ENCODE data around the gene SEC31A. TPM values are rescaled to one million over a fixed set of nuclear protein-coding genes. Genes with fewer than 3 reads are reported as not detected.
A peak's percentile ranks its signal among the peaks of the same experiment; 100 is the strongest.

SEC31A gene
- polyA plus RNA-seq, 4 donors = 95.3 to 376 (median 164) TPM

- FAIRE-seq (no peak), DNase-seq (no peak)
- peaks cover 0 to 9% (median 3%) of the 10 kb centered on the region in 3 donors for H3K36me3 ChIP-seq (ENCODE audit: control insufficient read depth in 3 of 3, insufficient read depth in 2 of 3, low read depth in 1 of 3, low read length in 3 of 3)
- H3K27ac ChIP-seq (ENCODE audit: low read depth in 1 of 3, low read length in 2 of 3) = peak overlapping the region; percentile 97 to 100 (median 99)
- 0 to 1% (median 0%) methylated on average over 14 of the region's 14 CpGs for WGBS, 3 donors
- H3K4me1 ChIP-seq (ENCODE audit: control insufficient read depth in 3 of 3, insufficient read depth in 2 of 3, low read depth in 1 of 3, low read length in 2 of 3) = peaks cover 0 to 21% (median 2%) of the 10 kb centered on the region in 3 donors
- H3K4me3 ChIP-seq (ENCODE audit: low read depth in 1 of 3, low read length in 3 of 3) = peak overlapping the region; percentile 52 to 98 (median 84)
- H3K9me3 ChIP-seq (ENCODE audit: control insufficient read depth in 2 of 2, insufficient read depth in 1 of 2, low read depth in 1 of 2, low read length in 1 of 2) = no peaks in the 10 kb centered on the region
- H3K27me3 ChIP-seq (ENCODE audit: control insufficient read depth in 3 of 3, insufficient read depth in 3 of 3, low read length in 3 of 3) = no peaks in the 10 kb centered on the region
These were observed 9.1 kb upstream of the SEC31A start for GRCh38 chr4:82900066-82900410.

DNA sequence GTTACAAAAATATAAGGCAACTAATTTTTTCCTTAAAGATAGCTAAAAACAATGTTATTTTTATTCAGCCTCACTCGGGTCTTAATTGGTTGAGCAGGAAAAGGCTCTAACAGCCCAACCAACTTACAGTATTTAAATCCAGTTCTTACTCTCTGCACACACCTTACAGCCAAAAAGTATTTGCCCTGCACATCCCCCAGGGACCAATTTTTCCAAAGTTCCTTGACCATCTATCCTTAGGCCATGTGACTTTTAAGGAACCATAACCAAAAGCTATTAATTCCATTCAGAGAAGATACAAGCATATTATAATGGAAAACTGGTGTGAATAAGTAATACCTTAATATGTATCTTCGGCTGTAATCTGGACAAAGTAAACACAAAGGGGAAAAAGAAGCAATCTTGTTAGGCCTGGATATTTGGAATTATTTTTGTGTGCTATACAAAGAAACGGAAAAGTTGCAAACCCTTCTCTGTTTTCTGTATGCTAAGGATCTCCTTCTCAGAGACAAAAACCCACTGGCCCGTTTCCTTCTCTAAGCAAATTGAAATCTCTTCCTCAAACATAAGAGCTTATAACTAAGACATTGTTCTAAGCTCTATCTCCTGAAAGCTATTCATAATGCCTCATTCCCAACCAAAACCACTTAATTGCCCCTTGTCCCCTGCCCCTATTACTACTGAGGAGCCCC is 8.6 kb upstream of the SEC31A start:
- H3K27me3 ChIP-seq (ENCODE audit: control insufficient read depth in 3 of 3, insufficient read depth in 3 of 3, low read length in 3 of 3) = no peaks in the 10 kb centered on the region
- H3K4me1 ChIP-seq (ENCODE audit: control insufficient read depth in 3 of 3, insufficient read depth in 2 of 3, low read depth in 1 of 3, low read length in 2 of 3) = peaks cover 0 to 21% (median 3%) of the 10 kb centered on the region in 3 donors
- DNase-seq (peak in 1 of 2 donors; percentile 16), FAIRE-seq (no peak)
- peak overlapping the region; percentile 52 to 98 (median 84) for H3K4me3 ChIP-seq (ENCODE audit: low read depth in 1 of 3, low read length in 3 of 3)
- peaks cover under 1 to 10% (median 3%) of the 10 kb centered on the region in 3 donors for H3K36me3 ChIP-seq (ENCODE audit: control insufficient read depth in 3 of 3, insufficient read depth in 2 of 3, low read depth in 1 of 3, low read length in 3 of 3)
- H3K27ac ChIP-seq (ENCODE audit: low read depth in 1 of 3, low read length in 2 of 3) = peak overlapping the region; percentile 97 to 100 (median 99)
- H3K9me3 ChIP-seq (ENCODE audit: control insufficient read depth in 2 of 2, insufficient read depth in 1 of 2, low read depth in 1 of 2, low read length in 1 of 2) = no peaks in the 10 kb centered on the region
- 0 to 1% (median 0%) methylated on average over 4 of the region's 4 CpGs for WGBS, 3 donors

- peak; percentile 26 for FAIRE-seq
- 16 to 24% (median 24%) methylated on average over 7 of the region's 7 CpGs for WGBS, 3 donors
- H3K27me3 ChIP-seq (ENCODE audit: control insufficient read depth in 3 of 3, insufficient read depth in 3 of 3, low read length in 3 of 3) = no peaks in the 10 kb centered on the region
These were observed 7.6 kb upstream of the SEC31A start for GRCh38 chr4:82898322-82899243.

DNA sequence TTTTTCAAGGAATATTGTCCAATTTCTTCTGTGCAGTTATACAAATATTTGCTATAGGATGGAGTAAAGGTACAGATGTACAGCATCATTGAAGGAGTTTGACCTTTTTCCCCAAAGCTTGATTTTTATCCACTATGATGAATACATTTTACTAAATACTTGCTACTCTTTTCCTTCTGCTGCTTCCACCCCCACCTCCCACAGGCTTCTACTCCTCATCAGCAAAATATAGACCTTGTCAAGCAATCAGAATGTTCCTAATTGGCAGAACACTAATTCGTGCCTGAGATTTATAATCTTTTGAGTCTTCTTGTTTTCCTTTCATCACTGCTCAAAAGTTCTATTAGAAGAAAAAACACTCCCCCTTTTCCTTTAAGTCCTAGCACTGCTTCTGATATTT is 5.8 kb upstream of the SEC31A start:
- FAIRE-seq (no peak), DNase-seq (no peak)
- H3K36me3 ChIP-seq (ENCODE audit: control insufficient read depth in 3 of 3, insufficient read depth in 2 of 3, low read depth in 1 of 3, low read length in 3 of 3) = peaks cover 5 to 14% (median 6%) of the 10 kb centered on the region in 3 donors
- H3K9me3 ChIP-seq (ENCODE audit: control insufficient read depth in 2 of 2, insufficient read depth in 1 of 2, low read depth in 1 of 2, low read length in 1 of 2) = no peaks in the 10 kb centered on the region
- no peak overlapping the region for H3K4me3 ChIP-seq (ENCODE audit: low read depth in 1 of 3, low read length in 3 of 3)
- H3K4me1 ChIP-seq (ENCODE audit: control insufficient read depth in 3 of 3, insufficient read depth in 2 of 3, low read depth in 1 of 3, low read length in 2 of 3) = peaks cover 3 to 25% (median 5%) of the 10 kb centered on the region in 3 donors
- no peak overlapping the region for H3K27ac ChIP-seq (ENCODE audit: low read depth in 1 of 3, low read length in 2 of 3)
- WGBS, 3 donors = 77 to 79% (median 78%) methylated on average over 1 of the region's 1 CpG
- H3K27me3 ChIP-seq (ENCODE audit: control insufficient read depth in 3 of 3, insufficient read depth in 3 of 3, low read length in 3 of 3) = no peaks in the 10 kb centered on the region

More at GRCh38 chr4:82898322-82899243, 7.6 kb upstream of the SEC31A start:
- peaks cover 5 to 10% (median 6%) of the 10 kb centered on the region in 3 donors for H3K36me3 ChIP-seq (ENCODE audit: control insufficient read depth in 3 of 3, insufficient read depth in 2 of 3, low read depth in 1 of 3, low read length in 3 of 3)
- H3K4me3 ChIP-seq (ENCODE audit: low read depth in 1 of 3, low read length in 3 of 3) = peak overlapping the region in 2 of 3 donors; percentile 84 to 98
- H3K27ac ChIP-seq (ENCODE audit: low read depth in 1 of 3, low read length in 2 of 3) = peak overlapping the region; percentile 58 to 100 (median 78)
- peak; percentile 64 to 78 for DNase-seq
- peaks cover 0 to 23% (median 3%) of the 10 kb centered on the region in 3 donors for H3K4me1 ChIP-seq (ENCODE audit: control insufficient read depth in 3 of 3, insufficient read depth in 2 of 3, low read depth in 1 of 3, low read length in 2 of 3)
- no peaks in the 10 kb centered on the region for H3K9me3 ChIP-seq (ENCODE audit: control insufficient read depth in 2 of 2, insufficient read depth in 1 of 2, low read depth in 1 of 2, low read length in 1 of 2)

DNA sequence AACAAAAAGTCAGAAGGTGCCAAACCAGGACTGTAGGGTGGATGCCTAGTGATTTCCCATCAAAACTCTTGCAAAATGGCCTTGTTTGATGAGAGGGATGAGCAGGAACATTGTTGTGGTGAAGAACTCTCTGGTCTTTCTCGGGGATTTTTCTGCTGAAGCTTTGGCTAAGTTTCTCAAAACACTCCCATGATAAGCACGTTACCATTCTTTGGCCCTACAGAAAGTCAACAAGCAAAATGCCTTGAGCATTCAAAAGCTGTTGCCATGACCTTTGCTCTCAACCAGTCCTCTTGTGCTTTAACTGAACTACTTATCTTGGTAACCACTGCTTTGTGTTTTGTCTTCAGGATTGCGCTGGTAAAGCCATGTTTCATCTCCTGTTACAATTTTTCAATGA is 3.0 kb upstream of the SEC31A start:
- H3K27me3 ChIP-seq (ENCODE audit: control insufficient read depth in 3 of 3, insufficient read depth in 3 of 3, low read length in 3 of 3) = no peaks in the 10 kb centered on the region
- peaks cover 3 to 22% (median 8%) of the 10 kb centered on the region in 3 donors for H3K4me1 ChIP-seq (ENCODE audit: control insufficient read depth in 3 of 3, insufficient read depth in 2 of 3, low read depth in 1 of 3, low read length in 2 of 3)
- 29 to 76% (median 54%) methylated on average over 3 of the region's 3 CpGs for WGBS, 3 donors
- DNase-seq (peak; percentile 45 to 68), FAIRE-seq (no peak)
- H3K4me3 ChIP-seq (ENCODE audit: low read depth in 1 of 3, low read length in 3 of 3) = no peak overlapping the region
- H3K9me3 ChIP-seq (ENCODE audit: control insufficient read depth in 2 of 2, insufficient read depth in 1 of 2, low read depth in 1 of 2, low read length in 1 of 2) = no peaks in the 10 kb centered on the region
- H3K27ac ChIP-seq (ENCODE audit: low read depth in 1 of 3, low read length in 2 of 3) = peak overlapping the region in 2 of 3 donors; percentile 20 to 55
- peaks cover 5 to 14% (median 6%) of the 10 kb centered on the region in 3 donors for H3K36me3 ChIP-seq (ENCODE audit: control insufficient read depth in 3 of 3, insufficient read depth in 2 of 3, low read depth in 1 of 3, low read length in 3 of 3)

- H3K4me3 ChIP-seq (ENCODE audit: low read depth in 1 of 3, low read length in 3 of 3) = no peak overlapping the region
- 11 to 57% (median 29%) methylated on average over 1 of the region's 1 CpG for WGBS, 3 donors
- H3K27ac ChIP-seq (ENCODE audit: low read depth in 1 of 3, low read length in 2 of 3) = peak overlapping the region in 2 of 3 donors; percentile 24 to 100
- DNase-seq = peak; percentile 31 to 54
- H3K9me3 ChIP-seq (ENCODE audit: control insufficient read depth in 2 of 2, insufficient read depth in 1 of 2, low read depth in 1 of 2, low read length in 1 of 2) = no peaks in the 10 kb centered on the region
- no peaks in the 10 kb centered on the region for H3K27me3 ChIP-seq (ENCODE audit: control insufficient read depth in 3 of 3, insufficient read depth in 3 of 3, low read length in 3 of 3)
- peaks cover 5 to 21% (median 6%) of the 10 kb centered on the region in 3 donors for H3K36me3 ChIP-seq (ENCODE audit: control insufficient read depth in 3 of 3, insufficient read depth in 2 of 3, low read depth in 1 of 3, low read length in 3 of 3)
- H3K4me1 ChIP-seq (ENCODE audit: control insufficient read depth in 3 of 3, insufficient read depth in 2 of 3, low read depth in 1 of 3, low read length in 2 of 3) = peaks cover 5 to 21% (median 8%) of the 10 kb centered on the region in 3 donors
- no peak for FAIRE-seq
These were observed 1.5 kb upstream of the SEC31A start for GRCh38 chr4:82892467-82892802.

DNA sequence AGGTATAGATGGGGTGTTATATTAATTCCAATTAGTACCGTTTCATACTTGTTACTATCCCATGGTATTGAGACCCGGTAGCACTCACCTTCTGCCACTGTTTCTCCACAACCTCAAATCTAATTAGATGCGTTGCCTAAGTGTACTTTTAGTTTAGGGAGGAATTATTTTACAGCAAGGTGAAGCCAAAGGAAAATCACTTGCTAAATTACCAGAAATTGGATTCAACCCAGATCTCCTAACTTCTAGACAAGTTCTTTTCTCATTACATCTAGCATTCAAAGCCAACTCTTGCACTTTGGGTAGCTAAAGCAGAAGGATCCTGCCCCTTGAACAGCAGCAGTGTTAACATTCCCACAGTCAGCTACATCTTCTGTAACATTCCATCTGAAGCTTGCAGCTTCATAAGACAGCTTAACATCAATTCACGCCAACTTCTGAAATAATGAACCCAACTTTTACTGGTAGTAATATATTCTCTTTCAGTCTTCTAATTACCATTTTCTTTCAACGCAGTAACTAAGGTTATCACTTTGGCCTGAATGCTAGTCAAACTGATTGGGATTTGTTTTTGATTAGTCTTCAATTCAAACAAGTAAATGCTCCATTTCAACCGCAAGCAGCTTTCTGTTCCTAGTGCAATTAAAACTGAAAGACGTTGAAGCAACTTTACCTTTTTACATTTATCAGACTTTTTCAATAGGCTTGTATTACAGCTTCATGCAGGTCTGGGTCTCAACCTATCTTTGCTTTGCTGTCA is 934 bp upstream of the SEC31A start:
- H3K4me1 ChIP-seq (ENCODE audit: control insufficient read depth in 3 of 3, insufficient read depth in 2 of 3, low read depth in 1 of 3, low read length in 2 of 3) = peaks cover 5 to 16% (median 8%) of the 10 kb centered on the region in 3 donors
- FAIRE-seq (no peak), DNase-seq (peak; percentile 23 to 42)
- H3K27ac ChIP-seq (ENCODE audit: low read depth in 1 of 3, low read length in 2 of 3) = peak overlapping the region; percentile 99 to 100 (median 99)
- no peaks in the 10 kb centered on the region for H3K27me3 ChIP-seq (ENCODE audit: control insufficient read depth in 3 of 3, insufficient read depth in 3 of 3, low read length in 3 of 3)
- 6 to 25% (median 18%) methylated on average over 7 of the region's 7 CpGs for WGBS, 3 donors
- peak overlapping the region; percentile 75 to 99 (median 94) for H3K4me3 ChIP-seq (ENCODE audit: low read depth in 1 of 3, low read length in 3 of 3)
- peaks cover 5 to 21% (median 6%) of the 10 kb centered on the region in 3 donors for H3K36me3 ChIP-seq (ENCODE audit: control insufficient read depth in 3 of 3, insufficient read depth in 2 of 3, low read depth in 1 of 3, low read length in 3 of 3)
- no peaks in the 10 kb centered on the region for H3K9me3 ChIP-seq (ENCODE audit: control insufficient read depth in 2 of 2, insufficient read depth in 1 of 2, low read depth in 1 of 2, low read length in 1 of 2)

- FAIRE-seq (no peak), DNase-seq (no peak)
- H3K9me3 ChIP-seq (ENCODE audit: control insufficient read depth in 2 of 2, insufficient read depth in 1 of 2, low read depth in 1 of 2, low read length in 1 of 2) = no peaks in the 10 kb centered on the region
- peak overlapping the region; percentile 75 to 99 (median 94) for H3K4me3 ChIP-seq (ENCODE audit: low read depth in 1 of 3, low read length in 3 of 3)
- H3K27ac ChIP-seq (ENCODE audit: low read depth in 1 of 3, low read length in 2 of 3) = peak overlapping the region; percentile 99 to 100 (median 99)
- H3K36me3 ChIP-seq (ENCODE audit: control insufficient read depth in 3 of 3, insufficient read depth in 2 of 3, low read depth in 1 of 3, low read length in 3 of 3) = peaks cover 5 to 16% (median 6%) of the 10 kb centered on the region in 3 donors
- no peaks in the 10 kb centered on the region for H3K27me3 ChIP-seq (ENCODE audit: control insufficient read depth in 3 of 3, insufficient read depth in 3 of 3, low read length in 3 of 3)
- peaks cover 5 to 15% (median 8%) of the 10 kb centered on the region in 3 donors for H3K4me1 ChIP-seq (ENCODE audit: control insufficient read depth in 3 of 3, insufficient read depth in 2 of 3, low read depth in 1 of 3, low read length in 2 of 3)
- 0% methylated on average over 16 of the region's 16 CpGs for WGBS, 3 donors
These were observed 439 bp downstream of the SEC31A start for GRCh38 chr4:82890528-82890900.

Measured in small intestine (tissue), 7 donors.